Heart left ventricle (tissue), 16 donors: Measurements from ENCODE around the gene METTL25. TPM values are rescaled to one million over a fixed set of nuclear protein-coding genes. Genes with fewer than 3 reads are reported as not detected.
A peak's percentile ranks its signal among the peaks of the same experiment; 100 is the strongest.

Experiments
- ATAC-seq, 4 donors: fragments of 200-7000 bp; cut with Tn5 transposase; one replicate each; pipeline ENCODE4 v1.9.1; 2020 to 2022; ENCODE audit warnings: moderate library complexity in 4 of 4, mild to moderate bottlenecking in 3 of 4, moderate number of reproducible peaks in 1 of 4
- DNase-seq, 5 donors: peaks; one replicate each; pipeline ENCODE4 v3.0.0-alpha.2; 2020
- H3K27ac ChIP-seq, 12 donors: fragments of 200-600 bp; sonication (generic) in 4 of 12; one replicate each; pipeline versions ENCODE4 v1.5.0 to v1.8.0; 2016 to 2022; ENCODE audit warnings: mild to moderate bottlenecking in 2 of 12
- H3K27me3 ChIP-seq, 9 donors: fragments of 200-600 bp; sonication (generic) in 2 of 9; one replicate each; pipeline versions ENCODE4 v1.5.1 to v1.8.0; 2016 to 2022; ENCODE audit warnings: mild to moderate bottlenecking in 3 of 9
- H3K36me3 ChIP-seq, 9 donors: fragments of 200-600 bp; sonication (generic) in 2 of 9; one replicate each; pipeline versions ENCODE4 v1.5.0 to v1.8.0; 2018 to 2022; ENCODE audit warnings: mild to moderate bottlenecking in 2 of 9
- H3K4me1 ChIP-seq, 12 donors: fragments of 200-600 bp; sonication (generic) in 4 of 12; one replicate each; pipeline versions ENCODE4 v1.5.0 to v1.8.0; 2016 to 2022; ENCODE audit warnings: mild to moderate bottlenecking in 3 of 12
- H3K4me3 ChIP-seq, 12 donors: fragments of 200-600 bp; sonication (generic) in 4 of 12; one replicate each; pipeline versions ENCODE4 v1.5.0 to v1.8.0; 2017 to 2022; ENCODE audit warnings: mild to moderate bottlenecking in 9 of 12, moderate library complexity in 4 of 12
- H3K9me3 ChIP-seq, 12 donors: fragments of 200-600 bp; sonication (generic) in 4 of 12; one replicate each; pipeline versions ENCODE4 v1.5.0 to v1.8.0; 2016 to 2022; ENCODE audit warnings: mild to moderate bottlenecking in 1 of 12
- CTCF ChIP-seq, 12 donors: fragments of 200-600 bp; sonication (generic) in 4 of 12; IDR thresholded peaks; one replicate each; pipeline versions ENCODE4 v1.5.0 to v1.8.0; 2018 to 2022; ENCODE audit warnings: antibody characterized with exemption in 12 of 12, mild to moderate bottlenecking in 5 of 12
- POLR2A ChIP-seq, 2 donors: fragments of 450-650 bp; IDR thresholded peaks; one replicate each; pipeline ENCODE4 v1.6.1; 2017; ENCODE audit warnings: antibody characterized with exemption in 2 of 2, mild to moderate bottlenecking in 2 of 2, moderate library complexity in 2 of 2
- WGBS, 4 donors: extraction: QIAGEN DNeasy Blood & Tissue Kit in 2 of 4; methylation state at CpG; one replicate each; pipeline versions ENCODE4 v1.1.5 to v1.1.7; 2013 to 2018; 5-methylcytosine and 5-hydroxymethylcytosine counted together
- intact Hi-C, 10 donors: fragments of 100-400 bp; cut with DNase I; formaldehyde crosslinking; loops; one replicate each; pipeline versions ENCODE4 v1.11.1 to v1.14.2; 2022
- polyA plus RNA-seq, 2 donors: library from polyadenylated mRNA; stranded (reverse); fragments of 200-250 nt; gene quantifications; one replicate each; pipeline ENCODE4 v1.2.3, GENCODE V29; 2013
- total RNA-seq, 9 donors: library from RNA; depleted of rRNA in 2 of 9; stranded (reverse); fragments of >200 nt in 2 of 9; fragmentation: NEBNext Ultra II Directional in 3 of 9; extraction: Animal tissue kit (Norgen Biotek cat#: 25700) in 3 of 9; gene quantifications; one replicate each; pipeline versions ENCODE4 v1.1.0 to v1.2.4, GENCODE V29; 2016 to 2023
- donor health status: ischemic (EF 13 %, LVEDD 7.1; RV severe dilation, severe dysfunction).
- donor health status: healthy with polysubstance abuse.
- donor health status: DM: no; HTN: yes; CAD: no.
- donor health status: DM: no; HTN: no; CAD: no.
- donor health status: ischemic (EF 25% LVEDD 6.9; RV normal size, moderate dysfunction).
- donor health status: ischemic (EF 25% LVEDD 5.7; RV mildly dilated, moderate dysfunction).
- donor health status: healthy.
- donor health status: DM: yes; HTN: yes; CAD: no.
- donor health status: ischemic (EF 35%, LVEDD 5.7; RV mildly dilated, moderate dysfunction).
- donor health status: nonischemic (EF 11% LVEDD 7.7; RV severe dilation, severe dysfunction).
- donor health status: DM: yes; HTN: yes; CAD: no.
- donor health status: PGD.
- donor health status: ischemic (EF 29% LVEDD 5.4; RV normal size, mild dysfunction).
- donor health status: nonischemic (EF 23%, LVEDD 6.1; RV moderate dilation, normal function).

Gene METTL25
- total and polyA plus RNA-seq, 11 donors: 2.2 to 19.6 (median 11.5) TPM

- H3K9me3 ChIP-seq: peaks cover 0 to 17% (median 3%) of the 10 kb centered on the region in 12 donors
- DNase-seq (peak in 2 of 5 donors; percentile 9 to 40), ATAC-seq (no peak)
- intact Hi-C loops: no loop called here
- 96 to 100% (median 97%) methylated on average over 6 to 8 of the region's 8 CpGs for WGBS, 4 donors
- H3K27me3 ChIP-seq: no peaks in the 10 kb centered on the region
- no peak for TF ChIP-seq CTCF (IDR thresholded peaks at IDR 0.05)
- H3K27ac ChIP-seq: no peak overlapping the region
- no peak overlapping the region for H3K4me3 ChIP-seq
- peaks cover 0 to 44% (median 19%) of the 10 kb centered on the region in 9 donors for H3K36me3 ChIP-seq
- H3K4me1 ChIP-seq: no peaks in the 10 kb centered on the region
These were observed 114.9 kb downstream of the METTL25 start for GRCh38 chr12:82473111-82473754.

- intact Hi-C loops: no loop called here
- H3K27ac ChIP-seq: no peak overlapping the region
- no peak overlapping the region for H3K4me3 ChIP-seq
- no peak for DNase-seq
- H3K9me3 ChIP-seq: peaks cover 0 to 17% (median 3%) of the 10 kb centered on the region in 12 donors
- peaks cover 0 to 45% (median 19%) of the 10 kb centered on the region in 9 donors for H3K36me3 ChIP-seq
- WGBS, 4 donors: 91 to 98% (median 96%) methylated on average over 2 of the region's 2 CpGs
- ATAC-seq: no peak
- TF ChIP-seq POLR2A (IDR thresholded peaks at IDR 0.05) (no peak), CTCF (IDR thresholded peaks at IDR 0.05) (no peak)
- no peaks in the 10 kb centered on the region for H3K27me3 ChIP-seq
- no peaks in the 10 kb centered on the region for H3K4me1 ChIP-seq
These were observed 116.0 kb downstream of the METTL25 start for GRCh38 chr12:82474181-82474797.

DNA sequence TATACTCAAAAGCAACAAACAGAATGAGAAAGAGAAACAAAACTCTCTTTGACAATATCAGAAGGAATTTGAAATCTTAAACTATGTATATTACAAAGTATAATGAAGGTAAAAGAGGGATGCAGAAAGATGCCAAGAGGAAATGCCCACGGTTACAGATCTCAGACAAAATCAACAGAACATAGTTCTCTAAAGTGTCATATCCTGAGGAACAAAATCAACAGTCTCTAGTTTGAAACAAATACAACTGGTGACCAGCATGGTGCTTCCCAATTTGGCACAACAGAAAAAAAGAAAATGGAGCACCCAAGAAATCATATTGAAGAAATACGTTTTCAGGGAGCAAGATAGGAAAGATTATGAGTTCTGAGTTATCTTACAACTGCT, 116.5 kb downstream of the METTL25 start:
- WGBS, 4 donors: 74 to 82% (median 78%) methylated on average over 2 of the region's 2 CpGs
- no peak overlapping the region for H3K27ac ChIP-seq

More for the DNA sequence above, 116.5 kb downstream of the METTL25 start:
- Histone ChIP-seq H3K36me3 (peaks cover 0 to 41% (median 15%) of the 10 kb centered on the region in 9 donors), H3K4me1 (no peaks in the 10 kb centered on the region), H3K4me3 (no peak overlapping the region), H3K27me3 (no peaks in the 10 kb centered on the region), H3K9me3 (peaks cover 0 to 17% (median 3%) of the 10 kb centered on the region in 12 donors)
- intact Hi-C loops: no loop called here
- ATAC-seq (no peak), DNase-seq (no peak)
- no peak for TF ChIP-seq CTCF (IDR thresholded peaks at IDR 0.05)
- TF ChIP-seq POLR2A (IDR thresholded peaks at IDR 0.05): no peak
